ENCODE data around the gene CASQ2.

DNA sequence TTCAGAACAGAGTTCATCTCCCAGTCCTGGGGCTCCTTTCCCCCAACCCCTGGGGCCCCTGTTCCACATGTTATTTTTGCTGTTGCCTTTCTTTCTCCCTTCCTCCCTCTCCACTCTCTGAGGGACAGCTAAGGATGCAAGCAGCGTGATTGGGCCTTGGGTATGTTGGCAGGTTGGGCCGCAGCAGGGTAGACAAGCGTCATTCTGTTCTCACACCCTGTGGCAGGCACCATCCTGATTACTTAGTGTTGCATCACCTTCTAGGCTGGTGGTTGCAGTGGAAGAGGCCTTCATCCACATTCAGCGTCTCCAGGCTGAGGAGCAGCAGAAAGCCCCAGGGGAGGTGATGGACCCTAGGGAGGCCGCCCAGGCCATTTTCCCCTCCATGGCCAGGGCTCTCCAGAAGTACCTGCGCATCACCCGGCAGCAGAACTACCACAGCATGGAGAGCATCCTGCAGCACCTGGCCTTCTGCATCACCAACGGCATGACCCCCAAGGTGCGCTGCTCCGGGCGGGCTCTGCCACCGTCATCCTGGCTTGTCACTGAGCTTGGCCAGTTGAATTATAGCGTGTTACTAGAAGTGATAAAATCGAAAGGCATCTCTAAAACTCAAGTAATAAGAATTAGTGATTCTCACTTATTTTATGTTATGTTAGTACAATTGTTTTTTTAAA lies 83.3 kb downstream of the CASQ2 start:
- TF ChIP-seq, protein P1, sequence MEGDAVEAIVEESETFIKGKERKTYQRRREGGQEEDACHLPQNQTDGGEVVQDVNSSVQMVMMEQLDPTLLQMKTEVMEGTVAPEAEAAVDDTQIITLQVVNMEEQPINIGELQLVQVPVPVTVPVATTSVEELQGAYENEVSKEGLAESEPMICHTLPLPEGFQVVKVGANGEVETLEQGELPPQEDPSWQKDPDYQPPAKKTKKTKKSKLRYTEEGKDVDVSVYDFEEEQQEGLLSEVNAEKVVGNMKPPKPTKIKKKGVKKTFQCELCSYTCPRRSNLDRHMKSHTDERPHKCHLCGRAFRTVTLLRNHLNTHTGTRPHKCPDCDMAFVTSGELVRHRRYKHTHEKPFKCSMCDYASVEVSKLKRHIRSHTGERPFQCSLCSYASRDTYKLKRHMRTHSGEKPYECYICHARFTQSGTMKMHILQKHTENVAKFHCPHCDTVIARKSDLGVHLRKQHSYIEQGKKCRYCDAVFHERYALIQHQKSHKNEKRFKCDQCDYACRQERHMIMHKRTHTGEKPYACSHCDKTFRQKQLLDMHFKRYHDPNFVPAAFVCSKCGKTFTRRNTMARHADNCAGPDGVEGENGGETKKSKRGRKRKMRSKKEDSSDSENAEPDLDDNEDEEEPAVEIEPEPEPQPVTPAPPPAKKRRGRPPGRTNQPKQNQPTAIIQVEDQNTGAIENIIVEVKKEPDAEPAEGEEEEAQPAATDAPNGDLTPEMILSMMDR (IDR thresholded peaks at IDR 0.05) = no peak
- TF ChIP-seq EZH2phosphoT487 (IDR thresholded peaks at IDR 0.05) (no peak), EZH2 (IDR thresholded peaks at IDR 0.05) (no peak)
